Measurements from ENCODE around the gene CCN5.

Gene CCN5

GRCh38 chr20:44727651-44728050, 12.5 kb downstream of the CCN5 start:
- 60% methylated on average over 1 of the region's 2 CpGs for WGBS (ENCODE audit: insufficient coverage)
- no peaks in the 10 kb centered on the region for H3K36me3 ChIP-seq (ENCODE audit: control insufficient read depth in 4 of 4, insufficient read depth in 4 of 4, low read length in 3 of 4)
- H3K4me1 ChIP-seq (ENCODE audit: control extremely low read depth in 1 of 4, control insufficient read depth in 4 of 4, insufficient read depth in 4 of 4, low read length in 3 of 4), result peaks cover 0 to 19% (median 9%) of the 10 kb centered on the region in 4 experiments
- POLR2A ChIA-PET, result interaction anchor here (0.6 kb wide), 1 partner anchor 21 kb away, joined by 4 read pairs; no protein-coding TSS in a partner anchor
- CTCF ChIA-PET, result interaction anchor here (1.6 kb wide), 2 partner anchors 24 to 39 kb away, joined by 3 to 4 read pairs; no protein-coding TSS in a partner anchor
- H3K27me3 ChIP-seq (replicated peaks in 2 of 5; ENCODE audit: control insufficient read depth in 4 of 5, insufficient read depth in 5 of 5, low read length in 4 of 5), result no peaks in the 10 kb centered on the region
- H3K9me3 ChIP-seq (ENCODE audit: control extremely low read depth in 1 of 5, control insufficient read depth in 4 of 5, insufficient read depth in 2 of 5, low read depth in 1 of 5, low read length in 4 of 5), result no peaks in the 10 kb centered on the region
- no peak overlapping the region for H3K4me3 ChIP-seq (ENCODE audit: control insufficient read depth in 1 of 7, extremely low read depth in 1 of 7, insufficient read depth in 4 of 7, low read depth in 2 of 7, low read length in 6 of 7)
- H3K27ac ChIP-seq (ENCODE audit: insufficient read depth in 1 of 2, low read depth in 1 of 2, low read length in 2 of 2, poor library complexity in 1 of 2, severe bottlenecking in 2 of 2), result no peak overlapping the region
- DNase-seq, result no peak

GRCh38 chr20:44728801-44729443, 13.8 kb downstream of the CCN5 start:
- no peaks in the 10 kb centered on the region for H3K36me3 ChIP-seq (ENCODE audit: control insufficient read depth in 4 of 4, insufficient read depth in 4 of 4, low read length in 3 of 4)
- no peak overlapping the region for H3K4me3 ChIP-seq (ENCODE audit: control insufficient read depth in 1 of 7, extremely low read depth in 1 of 7, insufficient read depth in 4 of 7, low read depth in 2 of 7, low read length in 6 of 7)
- no peak overlapping the region for H3K27ac ChIP-seq (ENCODE audit: insufficient read depth in 1 of 2, low read depth in 1 of 2, low read length in 2 of 2, poor library complexity in 1 of 2, severe bottlenecking in 2 of 2)
- peaks cover 0 to 9% (median 2%) of the 10 kb centered on the region in 4 experiments for H3K4me1 ChIP-seq (ENCODE audit: control extremely low read depth in 1 of 4, control insufficient read depth in 4 of 4, insufficient read depth in 4 of 4, low read length in 3 of 4)
- no peaks in the 10 kb centered on the region for H3K9me3 ChIP-seq (ENCODE audit: control extremely low read depth in 1 of 5, control insufficient read depth in 4 of 5, insufficient read depth in 2 of 5, low read depth in 1 of 5, low read length in 4 of 5)
- ChIA-PET CTCF (interaction anchor here (1.0 to 7.7 kb wide), 3 partner anchors 40 to 514 kb away, joined by 3 to 130 read pairs (median 3); no protein-coding TSS in a partner anchor), POLR2A (no interaction called here)
- WGBS (ENCODE audit: insufficient coverage), result 25% methylated on average over 7 of the region's 9 CpGs
- H3K27me3 ChIP-seq (replicated peaks in 2 of 5; ENCODE audit: control insufficient read depth in 4 of 5, insufficient read depth in 5 of 5, low read length in 4 of 5), result no peaks in the 10 kb centered on the region
- DNase-seq, result peak; percentile 44 to 76 (median 73)

GRCh38 chr20:44730441-44730840, 15.3 kb downstream of the CCN5 start:
- H3K27me3 ChIP-seq (replicated peaks in 2 of 5; ENCODE audit: control insufficient read depth in 4 of 5, insufficient read depth in 5 of 5, low read length in 4 of 5), result no peaks in the 10 kb centered on the region
- ChIA-PET POLR2A (no interaction called here), CTCF (interaction anchor here (1.0 to 7.7 kb wide), 6 partner anchors 9 to 80 kb away, joined by 3 to 130 read pairs (median 4); no protein-coding TSS in a partner anchor)
- H3K27ac ChIP-seq (ENCODE audit: insufficient read depth in 1 of 2, low read depth in 1 of 2, low read length in 2 of 2, poor library complexity in 1 of 2, severe bottlenecking in 2 of 2), result no peak overlapping the region
- H3K36me3 ChIP-seq (ENCODE audit: control insufficient read depth in 4 of 4, insufficient read depth in 4 of 4, low read length in 3 of 4), result no peaks in the 10 kb centered on the region
- no CpG with 5 or more reads among the region's 2 CpGs for WGBS (ENCODE audit: insufficient coverage)
- H3K9me3 ChIP-seq (ENCODE audit: control extremely low read depth in 1 of 5, control insufficient read depth in 4 of 5, insufficient read depth in 2 of 5, low read depth in 1 of 5, low read length in 4 of 5), result no peaks in the 10 kb centered on the region
- DNase-seq, result no peak
- H3K4me3 ChIP-seq (ENCODE audit: control insufficient read depth in 1 of 7, extremely low read depth in 1 of 7, insufficient read depth in 4 of 7, low read depth in 2 of 7, low read length in 6 of 7), result no peak overlapping the region
- peaks cover 0 to 9% (median 2%) of the 10 kb centered on the region in 4 experiments for H3K4me1 ChIP-seq (ENCODE audit: control extremely low read depth in 1 of 4, control insufficient read depth in 4 of 4, insufficient read depth in 4 of 4, low read length in 3 of 4)

- Histone ChIP-seq H3K27me3 (replicated peaks in 2 of 5; ENCODE audit: control insufficient read depth in 4 of 5, insufficient read depth in 5 of 5, low read length in 4 of 5) (no peaks in the 10 kb centered on the region), H3K4me3 (ENCODE audit: control insufficient read depth in 1 of 7, extremely low read depth in 1 of 7, insufficient read depth in 4 of 7, low read depth in 2 of 7, low read length in 6 of 7) (no peak overlapping the region), H3K27ac (ENCODE audit: insufficient read depth in 1 of 2, low read depth in 1 of 2, low read length in 2 of 2, poor library complexity in 1 of 2, severe bottlenecking in 2 of 2) (no peak overlapping the region), H3K36me3 (ENCODE audit: control insufficient read depth in 4 of 4, insufficient read depth in 4 of 4, low read length in 3 of 4) (no peaks in the 10 kb centered on the region), H3K4me1 (ENCODE audit: control extremely low read depth in 1 of 4, control insufficient read depth in 4 of 4, insufficient read depth in 4 of 4, low read length in 3 of 4) (peaks cover 0 to 12% (median 6%) of the 10 kb centered on the region in 4 experiments), H3K9me3 (ENCODE audit: control extremely low read depth in 1 of 5, control insufficient read depth in 4 of 5, insufficient read depth in 2 of 5, low read depth in 1 of 5, low read length in 4 of 5) (no peaks in the 10 kb centered on the region)
- no peak for DNase-seq
- ChIA-PET CTCF (interaction anchor here (0.6 to 7.7 kb wide), 11 partner anchors 10 to 98 kb away, joined by 3 to 130 read pairs (median 6); no protein-coding TSS in a partner anchor), POLR2A (no interaction called here)
- 97% methylated on average over 6 of the region's 8 CpGs for WGBS (ENCODE audit: insufficient coverage)
Observed at GRCh38 chr20:44731657-44732056, 16.5 kb downstream of the CCN5 start.

- ChIA-PET POLR2A (no interaction called here), CTCF (interaction anchor here (1.3 to 7.7 kb wide), 11 partner anchors 11 to 135 kb away, joined by 3 to 130 read pairs (median 7); no protein-coding TSS in a partner anchor)
- Histone ChIP-seq H3K4me1 (ENCODE audit: control extremely low read depth in 1 of 4, control insufficient read depth in 4 of 4, insufficient read depth in 4 of 4, low read length in 3 of 4) (peaks cover 0 to 12% (median 6%) of the 10 kb centered on the region in 4 experiments), H3K4me3 (ENCODE audit: control insufficient read depth in 1 of 7, extremely low read depth in 1 of 7, insufficient read depth in 4 of 7, low read depth in 2 of 7, low read length in 6 of 7) (no peak overlapping the region), H3K27ac (ENCODE audit: insufficient read depth in 1 of 2, low read depth in 1 of 2, low read length in 2 of 2, poor library complexity in 1 of 2, severe bottlenecking in 2 of 2) (no peak overlapping the region), H3K27me3 (replicated peaks in 2 of 5; ENCODE audit: control insufficient read depth in 4 of 5, insufficient read depth in 5 of 5, low read length in 4 of 5) (no peaks in the 10 kb centered on the region), H3K9me3 (ENCODE audit: control extremely low read depth in 1 of 5, control insufficient read depth in 4 of 5, insufficient read depth in 2 of 5, low read depth in 1 of 5, low read length in 4 of 5) (no peaks in the 10 kb centered on the region), H3K36me3 (ENCODE audit: control insufficient read depth in 4 of 4, insufficient read depth in 4 of 4, low read length in 3 of 4) (no peaks in the 10 kb centered on the region)
- no peak for DNase-seq
- WGBS (ENCODE audit: insufficient coverage), result 80% methylated on average over 5 of the region's 6 CpGs
Observed at GRCh38 chr20:44732327-44732726, 17.2 kb downstream of the CCN5 start.

GRCh38 chr20:44733341-44734069, 18.3 kb downstream of the CCN5 start:
- ChIA-PET CTCF (interaction anchor here (0.6 to 7.7 kb wide), 17 partner anchors 8 to 165 kb away, joined by 3 to 130 read pairs (median 4); no protein-coding TSS in a partner anchor), POLR2A (no interaction called here)
- 43% methylated on average over 6 of the region's 7 CpGs for WGBS (ENCODE audit: insufficient coverage)
- peak; percentile 60 to 83 (median 76) for DNase-seq
- H3K4me3 ChIP-seq (ENCODE audit: control insufficient read depth in 1 of 7, extremely low read depth in 1 of 7, insufficient read depth in 4 of 7, low read depth in 2 of 7, low read length in 6 of 7), result no peak overlapping the region
- no peaks in the 10 kb centered on the region for H3K9me3 ChIP-seq (ENCODE audit: control extremely low read depth in 1 of 5, control insufficient read depth in 4 of 5, insufficient read depth in 2 of 5, low read depth in 1 of 5, low read length in 4 of 5)
- H3K27ac ChIP-seq (ENCODE audit: insufficient read depth in 1 of 2, low read depth in 1 of 2, low read length in 2 of 2, poor library complexity in 1 of 2, severe bottlenecking in 2 of 2), result no peak overlapping the region
- peaks cover 0 to 13% (median 6%) of the 10 kb centered on the region in 4 experiments for H3K4me1 ChIP-seq (ENCODE audit: control extremely low read depth in 1 of 4, control insufficient read depth in 4 of 4, insufficient read depth in 4 of 4, low read length in 3 of 4)
- H3K36me3 ChIP-seq (ENCODE audit: control insufficient read depth in 4 of 4, insufficient read depth in 4 of 4, low read length in 3 of 4), result no peaks in the 10 kb centered on the region
- no peaks in the 10 kb centered on the region for H3K27me3 ChIP-seq (replicated peaks in 2 of 5; ENCODE audit: control insufficient read depth in 4 of 5, insufficient read depth in 5 of 5, low read length in 4 of 5)

- H3K27me3 ChIP-seq (replicated peaks in 2 of 5; ENCODE audit: control insufficient read depth in 4 of 5, insufficient read depth in 5 of 5, low read length in 4 of 5), result no peaks in the 10 kb centered on the region
- CTCF ChIA-PET, result interaction anchor here (1.6 to 7.7 kb wide), 3 partner anchors 13 to 132 kb away, joined by 3 to 130 read pairs (median 8); no protein-coding TSS in a partner anchor
- no peak overlapping the region for H3K4me3 ChIP-seq (ENCODE audit: control insufficient read depth in 1 of 7, extremely low read depth in 1 of 7, insufficient read depth in 4 of 7, low read depth in 2 of 7, low read length in 6 of 7)
- POLR2A ChIA-PET, result no interaction called here
- H3K36me3 ChIP-seq (ENCODE audit: control insufficient read depth in 4 of 4, insufficient read depth in 4 of 4, low read length in 3 of 4), result no peaks in the 10 kb centered on the region
- no peak for DNase-seq
- H3K27ac ChIP-seq (ENCODE audit: insufficient read depth in 1 of 2, low read depth in 1 of 2, low read length in 2 of 2, poor library complexity in 1 of 2, severe bottlenecking in 2 of 2), result no peak overlapping the region
- H3K9me3 ChIP-seq (ENCODE audit: control extremely low read depth in 1 of 5, control insufficient read depth in 4 of 5, insufficient read depth in 2 of 5, low read depth in 1 of 5, low read length in 4 of 5), result no peaks in the 10 kb centered on the region
- peaks cover 0 to 9% (median 4%) of the 10 kb centered on the region in 4 experiments for H3K4me1 ChIP-seq (ENCODE audit: control extremely low read depth in 1 of 4, control insufficient read depth in 4 of 4, insufficient read depth in 4 of 4, low read length in 3 of 4)
- WGBS (ENCODE audit: insufficient coverage), result 96% methylated on average over 2 of the region's 3 CpGs
Observed at GRCh38 chr20:44734938-44735337, 19.8 kb downstream of the CCN5 start.

All from common myeloid progenitor, CD34-positive (primary cell).